Eye (tissue), 1 donor: ENCODE measurements around the gene KAT7.

ENCODE experiments used
- DNase-seq: peaks from one replicate; pipeline ENCODE4 v3.0.0-alpha.2; 2015

The KAT7 gene

DNA sequence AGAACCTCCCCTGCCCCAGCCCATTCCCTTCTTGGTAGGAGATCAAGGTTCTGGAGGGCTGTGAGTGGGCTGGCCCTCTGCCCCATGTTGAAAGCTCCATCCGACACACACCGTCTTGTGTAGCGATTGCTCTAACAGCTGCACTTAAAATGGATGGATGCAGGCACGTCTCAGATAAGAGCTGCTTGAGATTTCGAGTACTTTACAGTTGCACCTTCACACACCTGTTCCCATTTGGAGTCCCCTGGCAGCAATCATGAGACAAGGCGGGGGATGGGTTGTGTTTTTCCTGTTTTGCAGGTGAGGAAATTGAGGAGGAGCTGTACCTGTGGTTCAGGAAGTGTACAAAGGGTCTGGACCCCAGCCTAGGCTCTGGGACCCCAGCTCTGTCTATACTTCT lies 85.0 kb downstream of the KAT7 start:
- DNase-seq: no peak

DNA sequence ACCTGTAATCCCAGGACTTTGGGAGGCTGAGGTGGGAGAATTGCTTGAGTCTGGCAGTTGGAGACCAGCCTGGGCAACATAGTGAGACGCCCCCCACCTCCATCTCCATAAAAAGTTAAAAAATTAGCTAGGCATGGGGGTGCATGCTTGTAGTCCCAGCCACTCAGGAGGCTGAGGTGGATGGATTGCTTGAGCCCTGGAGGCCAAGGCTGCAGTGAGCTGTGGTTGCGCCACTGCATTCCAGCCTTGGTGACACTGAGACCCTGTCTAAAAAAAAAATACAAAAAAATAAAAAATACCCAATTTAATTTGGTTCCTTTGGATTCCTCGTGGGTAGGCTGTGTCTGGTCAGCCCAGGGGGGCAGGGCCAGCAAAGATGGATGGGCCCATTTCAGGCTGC lies 85.4 kb downstream of the KAT7 start:
- no peak for DNase-seq

DNA sequence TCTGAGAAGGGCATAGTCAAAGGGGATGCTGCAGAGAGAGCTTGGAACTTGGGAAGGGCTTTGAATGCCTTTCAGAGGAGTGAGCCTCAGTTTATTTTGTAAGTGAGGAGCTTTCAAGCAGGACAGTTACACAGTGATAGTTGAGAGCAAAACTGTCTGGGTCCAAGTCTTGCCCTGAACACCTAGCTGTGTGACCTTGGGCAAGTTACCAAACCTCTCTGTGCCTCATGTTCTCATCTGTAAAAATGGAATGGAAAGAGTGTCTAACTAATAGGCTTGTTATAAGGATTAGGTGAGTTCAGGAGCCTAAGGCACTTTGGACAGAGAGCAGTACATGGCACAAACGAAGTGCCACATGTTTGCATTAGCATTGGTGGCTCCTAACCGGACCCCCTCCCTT lies 86.4 kb downstream of the KAT7 start:
- no peak for DNase-seq

DNA sequence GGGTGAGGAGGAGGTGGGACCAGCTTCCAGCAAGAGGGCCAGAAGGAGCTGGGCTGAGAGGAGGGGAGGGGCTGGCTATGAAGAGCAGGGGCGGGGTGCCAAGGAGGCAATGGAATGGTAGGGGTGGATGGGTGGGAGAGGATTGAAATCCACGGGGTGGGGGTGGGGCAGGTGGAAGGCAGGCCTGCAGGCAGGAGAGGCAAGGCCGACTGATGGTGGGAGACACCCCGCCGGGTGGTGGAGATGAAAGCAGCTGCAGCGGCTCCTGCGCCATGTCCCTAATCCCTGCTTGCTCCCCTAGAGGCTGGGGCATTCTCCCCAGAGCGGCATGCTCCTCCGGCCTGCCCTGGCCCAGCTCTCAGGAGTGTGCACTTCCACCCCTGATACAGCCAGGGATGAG lies 87.2 kb downstream of the KAT7 start:
- DNase-seq: no peak

DNA sequence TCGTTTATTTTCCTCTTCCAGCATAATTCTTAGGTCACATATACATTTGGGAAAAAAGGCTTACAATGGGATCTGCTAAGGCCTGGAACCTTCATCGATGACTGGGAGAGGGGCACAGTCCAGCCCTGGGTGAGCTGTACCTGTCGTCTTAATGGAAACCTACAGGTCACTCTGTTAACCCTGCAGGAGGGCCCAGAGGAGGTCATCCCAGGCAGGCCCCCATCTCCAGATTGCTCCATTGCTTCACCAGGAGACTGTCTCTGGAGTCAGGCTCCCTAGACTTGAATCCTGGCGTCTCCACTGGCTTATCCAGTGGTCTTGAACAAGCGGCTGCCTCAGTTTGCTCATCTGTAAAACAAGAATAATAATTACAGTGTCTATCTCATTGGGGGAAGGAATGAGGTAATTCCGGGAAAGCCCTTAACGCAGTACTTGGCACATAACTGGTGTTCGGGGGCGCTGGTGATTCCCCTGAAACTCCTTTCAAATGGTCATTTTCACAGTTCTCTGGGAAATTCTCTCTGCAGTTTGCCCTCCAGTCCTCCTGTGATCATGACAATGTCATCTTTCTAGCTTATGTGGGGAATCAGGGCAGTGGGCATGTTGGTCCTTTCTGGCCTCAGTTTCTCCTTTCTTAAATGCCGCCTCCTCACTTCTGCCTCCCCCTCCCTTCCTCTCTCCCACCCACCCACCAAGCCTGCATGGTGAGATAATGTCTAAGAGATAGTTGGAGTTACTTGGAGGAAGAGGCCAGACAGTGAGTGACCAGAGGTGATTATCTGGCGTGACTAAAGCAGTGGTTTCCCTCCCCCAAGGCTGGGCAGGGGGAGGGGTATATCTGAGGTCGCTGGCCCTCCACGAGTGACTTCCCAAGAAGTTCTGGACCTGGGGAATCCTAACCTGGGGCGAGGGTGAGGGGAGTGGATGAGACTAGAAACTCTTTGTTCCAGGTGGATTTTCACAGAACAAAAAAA lies 90.7 kb downstream of the KAT7 start:
- DNase-seq: no peak

DNA sequence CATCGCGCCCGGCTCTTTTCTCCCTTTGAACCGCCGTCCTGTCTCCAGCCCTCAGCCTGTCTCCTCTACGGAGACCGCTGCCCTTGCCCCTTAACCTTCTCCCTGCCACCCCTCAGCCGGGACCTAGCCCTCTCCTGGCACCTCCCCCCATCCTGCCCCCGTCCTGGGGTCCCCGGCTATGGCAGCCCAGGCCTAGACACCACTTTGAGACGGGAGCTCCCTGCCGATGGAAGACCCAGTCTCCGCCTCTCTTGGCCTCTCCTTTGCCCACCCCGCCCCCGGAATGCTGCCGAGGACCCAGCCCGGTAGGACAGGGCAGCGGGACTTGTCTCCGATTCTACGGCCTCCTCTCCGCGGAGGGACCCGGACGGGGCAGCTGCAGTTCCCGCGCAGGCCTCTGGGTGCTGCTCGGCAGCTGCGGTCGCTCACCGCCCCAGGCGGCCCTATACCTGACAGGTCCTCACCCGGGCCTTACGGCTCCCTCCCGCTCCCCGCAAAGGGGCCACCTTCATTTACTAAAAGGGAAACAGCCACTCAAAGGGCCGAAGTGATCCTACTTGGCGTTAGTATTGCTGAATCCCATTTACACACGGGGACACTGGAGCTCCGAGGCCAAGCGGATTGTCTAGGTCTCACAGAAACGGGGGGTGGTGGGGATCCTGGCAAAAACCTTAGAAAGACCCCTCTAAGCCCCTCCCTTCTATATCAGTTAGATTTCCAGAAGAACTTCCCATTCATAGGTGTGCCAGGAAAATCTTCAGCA lies 92.0 kb downstream of the KAT7 start:
- peak; percentile 89 for DNase-seq

DNA sequence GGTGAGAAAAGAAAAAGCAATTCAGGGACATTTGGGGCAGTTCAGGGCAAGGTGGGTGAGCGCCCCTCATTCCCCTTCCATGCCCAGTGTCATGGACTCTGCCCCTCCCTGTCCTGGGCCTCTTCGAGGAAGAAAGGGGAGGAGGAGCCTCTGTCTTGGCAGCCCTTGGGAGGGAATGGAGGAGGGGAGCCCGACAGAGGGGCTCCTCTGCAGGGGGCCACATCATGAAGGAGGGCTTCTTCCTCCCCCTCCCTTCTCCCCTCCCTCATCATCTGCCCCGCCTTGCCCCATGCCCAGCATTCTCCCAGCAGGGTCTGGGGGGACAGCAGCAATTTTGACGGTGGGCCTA lies 92.5 kb downstream of the KAT7 start:
- no peak for DNase-seq

DNA sequence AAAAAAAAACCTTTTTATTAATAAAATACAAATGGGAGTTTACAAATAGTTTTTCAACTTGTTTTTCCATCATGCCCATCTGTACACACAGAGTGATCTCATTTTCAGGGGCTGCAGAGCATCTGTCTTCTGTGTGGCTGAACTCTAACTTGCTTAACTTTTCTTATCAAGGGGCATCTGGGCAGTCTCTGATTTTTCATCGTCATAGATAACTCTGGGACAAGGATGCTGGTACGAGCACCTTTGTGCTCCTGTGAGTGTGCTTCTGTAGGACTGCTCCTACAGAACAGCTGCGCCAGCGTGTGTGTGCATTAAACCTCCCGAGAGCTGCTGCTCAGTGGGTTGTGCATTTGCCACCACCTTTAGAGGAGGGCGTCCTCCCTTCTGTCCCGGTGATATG lies 94.0 kb downstream of the KAT7 start:
- no peak for DNase-seq
